ENCODE results near the gene RUNX2. TPM values are rescaled to one million over a fixed set of nuclear protein-coding genes. Genes with fewer than 3 reads are reported as not detected.

RUNX2 gene
- total and polyA plus RNA-seq, 4 donors: 0.09 to 1.5 (median 0.75) TPM

DNA sequence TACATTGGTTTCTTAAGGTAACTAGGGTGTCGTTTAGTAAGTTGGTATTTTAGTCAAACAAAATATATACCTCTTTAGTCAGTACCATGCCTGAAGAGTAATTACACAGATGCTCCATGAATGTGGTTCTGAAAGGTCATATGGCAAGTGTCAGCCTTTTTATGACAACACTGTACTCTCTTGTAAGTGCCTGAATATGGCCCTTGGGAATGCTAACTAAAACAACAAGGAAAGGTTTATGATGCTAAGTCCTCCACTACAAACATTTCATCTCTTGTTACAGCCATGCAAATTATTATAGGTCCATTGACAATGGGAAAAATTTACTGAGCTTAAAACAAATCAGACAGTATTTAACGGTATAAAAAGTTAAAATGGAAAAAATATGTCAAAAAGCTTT is 88.6 kb downstream of the RUNX2 start:
- H3K4me3 ChIP-seq (ENCODE audit: low read depth in 1 of 3, low read length in 3 of 3): no peak overlapping the region
- H3K9me3 ChIP-seq (ENCODE audit: control insufficient read depth in 4 of 4, low read length in 3 of 4): no peaks in the 10 kb centered on the region
- H3K36me3 ChIP-seq (ENCODE audit: control insufficient read depth in 4 of 4, insufficient read depth in 3 of 4, low read depth in 1 of 4, low read length in 3 of 4): no peaks in the 10 kb centered on the region
- H3K27me3 ChIP-seq (ENCODE audit: control insufficient read depth in 4 of 4, insufficient read depth in 4 of 4, low read length in 3 of 4): peaks cover 0 to 23% (median 0%) of the 10 kb centered on the region in 4 donors
- no peak for DNase-seq (ENCODE audit: low spot score)
- H3K27ac ChIP-seq (ENCODE audit: low read depth in 1 of 2, low read length in 2 of 2): no peak overlapping the region
- TF ChIP-seq FOXA2 (IDR thresholded peaks at IDR 0.05): no peak
- TF ChIP-seq RXRA (IDR thresholded peaks at IDR 0.05): no peak
- TF ChIP-seq NR2F2 (IDR thresholded peaks at IDR 0.05): no peak
- TF ChIP-seq MAX (IDR thresholded peaks at IDR 0.05): no peak
- no peak for TF ChIP-seq EGR1 (IDR thresholded peaks at IDR 0.05; ENCODE audit: low read depth in 2 of 2)
- TF ChIP-seq GABPA (IDR thresholded peaks at IDR 0.05 in 1 of 2, conservative IDR thresholded peaks at IDR 0.05 in 1 of 2): no peak
- no peak for TF ChIP-seq TAF1 (conservative IDR thresholded peaks at IDR 0.05)
- TF ChIP-seq REST (IDR thresholded peaks at IDR 0.05): no peak
- TF ChIP-seq HNF4G (IDR thresholded peaks at IDR 0.05): no peak
- no peak for TF ChIP-seq YY1 (IDR thresholded peaks at IDR 0.05)
- TF ChIP-seq, protein P1, sequence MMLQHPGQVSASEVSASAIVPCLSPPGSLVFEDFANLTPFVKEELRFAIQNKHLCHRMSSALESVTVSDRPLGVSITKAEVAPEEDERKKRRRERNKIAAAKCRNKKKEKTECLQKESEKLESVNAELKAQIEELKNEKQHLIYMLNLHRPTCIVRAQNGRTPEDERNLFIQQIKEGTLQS (IDR thresholded peaks at IDR 0.05): no peak
- TF ChIP-seq HNF4A (conservative IDR thresholded peaks at IDR 0.05): no peak
- TF ChIP-seq, protein P2, sequence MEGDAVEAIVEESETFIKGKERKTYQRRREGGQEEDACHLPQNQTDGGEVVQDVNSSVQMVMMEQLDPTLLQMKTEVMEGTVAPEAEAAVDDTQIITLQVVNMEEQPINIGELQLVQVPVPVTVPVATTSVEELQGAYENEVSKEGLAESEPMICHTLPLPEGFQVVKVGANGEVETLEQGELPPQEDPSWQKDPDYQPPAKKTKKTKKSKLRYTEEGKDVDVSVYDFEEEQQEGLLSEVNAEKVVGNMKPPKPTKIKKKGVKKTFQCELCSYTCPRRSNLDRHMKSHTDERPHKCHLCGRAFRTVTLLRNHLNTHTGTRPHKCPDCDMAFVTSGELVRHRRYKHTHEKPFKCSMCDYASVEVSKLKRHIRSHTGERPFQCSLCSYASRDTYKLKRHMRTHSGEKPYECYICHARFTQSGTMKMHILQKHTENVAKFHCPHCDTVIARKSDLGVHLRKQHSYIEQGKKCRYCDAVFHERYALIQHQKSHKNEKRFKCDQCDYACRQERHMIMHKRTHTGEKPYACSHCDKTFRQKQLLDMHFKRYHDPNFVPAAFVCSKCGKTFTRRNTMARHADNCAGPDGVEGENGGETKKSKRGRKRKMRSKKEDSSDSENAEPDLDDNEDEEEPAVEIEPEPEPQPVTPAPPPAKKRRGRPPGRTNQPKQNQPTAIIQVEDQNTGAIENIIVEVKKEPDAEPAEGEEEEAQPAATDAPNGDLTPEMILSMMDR (IDR thresholded peaks at IDR 0.05; ENCODE audit: low read depth, low read length, missing input control): no peak
- TF ChIP-seq SP1 (IDR thresholded peaks at IDR 0.05): no peak
- TF ChIP-seq JUND (IDR thresholded peaks at IDR 0.05): no peak
- TF ChIP-seq RAD21 (IDR thresholded peaks at IDR 0.05): no peak
- H3K9ac ChIP-seq (ENCODE audit: low read depth in 1 of 2, low read length in 2 of 2): no peak overlapping the region
- 79% methylated on average over 2 of the region's 2 CpGs for WGBS
- peaks cover 10 to 23% (median 15%) of the 10 kb centered on the region in 4 donors for H3K4me1 ChIP-seq (ENCODE audit: control insufficient read depth in 4 of 4, insufficient read depth in 4 of 4, low read length in 3 of 4)

- peaks cover 10 to 29% (median 20%) of the 10 kb centered on the region in 4 donors for H3K4me1 ChIP-seq (ENCODE audit: control insufficient read depth in 4 of 4, insufficient read depth in 4 of 4, low read length in 3 of 4)
- no peak overlapping the region for H3K4me3 ChIP-seq (ENCODE audit: low read depth in 1 of 3, low read length in 3 of 3)
- no peaks in the 10 kb centered on the region for H3K36me3 ChIP-seq (ENCODE audit: control insufficient read depth in 4 of 4, insufficient read depth in 3 of 4, low read depth in 1 of 4, low read length in 3 of 4)
- no peak overlapping the region for H3K27ac ChIP-seq (ENCODE audit: low read depth in 1 of 2, low read length in 2 of 2)
- H3K9ac ChIP-seq (ENCODE audit: low read depth in 1 of 2, low read length in 2 of 2): no peak overlapping the region
- H3K9me3 ChIP-seq (ENCODE audit: control insufficient read depth in 4 of 4, low read length in 3 of 4): no peaks in the 10 kb centered on the region
- peaks cover 0 to 23% (median 0%) of the 10 kb centered on the region in 4 donors for H3K27me3 ChIP-seq (ENCODE audit: control insufficient read depth in 4 of 4, insufficient read depth in 4 of 4, low read length in 3 of 4)
- no peak for DNase-seq (ENCODE audit: low spot score)
- TF ChIP-seq REST (IDR thresholded peaks at IDR 0.05): no peak
- TF ChIP-seq, protein P1 (IDR thresholded peaks at IDR 0.05): no peak
- TF ChIP-seq FOXA2 (IDR thresholded peaks at IDR 0.05): no peak
- TF ChIP-seq GABPA (IDR thresholded peaks at IDR 0.05 in 1 of 2, conservative IDR thresholded peaks at IDR 0.05 in 1 of 2): no peak
- 91% methylated on average over 2 of the region's 2 CpGs for WGBS
Observed at GRCh38 chr6:45417436-45417835, 89.3 kb downstream of the RUNX2 start.

All from liver (tissue), 9 donors.